K562 (cell line): ENCODE data around the gene CALU. TPM values are rescaled to one million over a fixed set of nuclear protein-coding genes. Genes with fewer than 3 reads are reported as not detected.

Experiments
- ATAC-seq: fragments of 200-7000 bp; cut with Tn5 transposase; 3 replicates; pipeline ENCODE4 v1.9.1; 2020; ENCODE audit warnings: moderate library complexity
- BruUV-seq: library from RNA; stranded (reverse); fragments of 400-500 nt; replicated peaks from 2 replicates; lab custom pipeline; 2021; lab: Mats Ljungman, UMichigan
- CTCF ChIA-PET: fragments of 300-600 bp; formaldehyde crosslinking; extraction: SDS; loops from one replicate; lab custom pipeline; 2021; ENCODE audit warnings: low intra/inter-chr PET ratio; lab: Yijun Ruan, JAX
- POLR2A ChIA-PET: fragments of 300-600, 350-650 bp; sonication (Branson Sonifier 250); formaldehyde crosslinking; extraction: SDS; loops from one replicate; lab custom pipeline; 2021; ENCODE audit warnings: antibody characterized with exemption, inconsistent platforms; lab: Yijun Ruan, JAX
- DNase-seq, 4 experiments: peaks; one replicate each; pipeline versions ENCODE4 v3.0.0 to v3.0.0-alpha.2; 2011 to 2018; ENCODE audit warnings: low spot score in 3 of 4, mixed read lengths in 3 of 4; ENCODE audit errors: extremely low read depth in 1 of 4
- FAIRE-seq: peaks from 2 replicates; lab custom pipeline; 2011; peaks lifted over from hg19 to GRCh38; lab: Jason Lieb, UNC
- H2AFZ ChIP-seq: 2 replicates; pipeline ENCODE4 v1.6.0; 2011; ENCODE audit warnings: low read depth, low read length, control low read depth, inconsistent platforms
- H3K27ac ChIP-seq: fragments of 200-600 bp; 3 replicates; pipeline ENCODE4 v1.8.0; 2011; ENCODE audit warnings: low read depth, mild to moderate bottlenecking, control low read depth, inconsistent platforms, low read length, moderate library complexity, mixed read lengths; ENCODE audit errors: extremely low read depth
- H3K27me3 ChIP-seq, 2 experiments: fragments of 300-600 bp in 1 of 2; 2 replicates in 1 of 2; 3 replicates in 1 of 2; pipeline versions ENCODE4 v1.6.0 to v1.8.0; 2011; ENCODE audit warnings: inconsistent platforms in 2 of 2, low read length in 2 of 2, mild to moderate bottlenecking in 1 of 2, mixed read lengths in 1 of 2, moderate library complexity in 1 of 2; ENCODE audit not compliant: control insufficient read depth in 2 of 2, insufficient read depth in 2 of 2
- H3K36me3 ChIP-seq: fragments of 300-600 bp; 3 replicates; pipeline ENCODE4 v1.8.0; 2011; ENCODE audit warnings: mild to moderate bottlenecking, low read length, inconsistent platforms; ENCODE audit not compliant: control insufficient read depth, insufficient read depth
- H3K4me1 ChIP-seq, 2 experiments: fragments of 200-600 bp in 1 of 2; replicated peaks in 1 of 2; 2 replicates in 1 of 2; 3 replicates in 1 of 2; pipeline versions ENCODE4 v1.5.1 to v1.8.0; 2011; ENCODE audit warnings: inconsistent platforms in 2 of 2, low read length in 2 of 2, mild to moderate bottlenecking in 1 of 2, mixed read lengths in 1 of 2, moderate library complexity in 1 of 2; ENCODE audit not compliant: control insufficient read depth in 2 of 2, insufficient read depth in 2 of 2
- H3K4me2 ChIP-seq: 2 replicates; pipeline ENCODE4 v1.6.1; 2011; ENCODE audit warnings: low read length, control low read depth, inconsistent platforms, mixed read lengths; ENCODE audit not compliant: insufficient read depth
- H3K4me3 ChIP-seq: fragments of 200-600 bp; sonication (generic), shearing (Covaris generic); 2 replicates; pipeline ENCODE4 v1.5.1; 2016; ENCODE audit warnings: control low read depth, inconsistent platforms
- H3K79me2 ChIP-seq: fragments of 200-600 bp; 3 replicates; pipeline ENCODE4 v1.8.0; 2011; ENCODE audit warnings: low read length, inconsistent platforms; ENCODE audit not compliant: control insufficient read depth, insufficient read depth
- H3K9ac ChIP-seq, 2 experiments: 2 replicates each; pipeline versions ENCODE4 v1.6.0 to v1.6.1; 2011; ENCODE audit warnings: low read depth in 2 of 2, low read length in 2 of 2, control low read depth in 1 of 2, inconsistent platforms in 1 of 2, mild to moderate bottlenecking in 1 of 2, mixed read lengths in 1 of 2; ENCODE audit not compliant: insufficient read depth in 1 of 2
- H3K9me1 ChIP-seq: one replicate; pipeline ENCODE4 v1.6.0; 2011; ENCODE audit warnings: inconsistent platforms, mild to moderate bottlenecking, low read length, moderate library complexity; ENCODE audit not compliant: control insufficient read depth, insufficient read depth
- H3K9me3 ChIP-seq: replicated peaks from 2 replicates; pipeline ENCODE4 v1.5.1; 2011; ENCODE audit warnings: low read depth, low read length, inconsistent platforms; ENCODE audit not compliant: control insufficient read depth, insufficient read depth
- H4K20me1 ChIP-seq: replicated peaks from 2 replicates; pipeline ENCODE4 v1.6.1; 2011; ENCODE audit warnings: low read length, inconsistent platforms, mixed read lengths; ENCODE audit not compliant: control insufficient read depth, insufficient read depth
- SIN3A ChIP-seq, 2 experiments: fragments of 150-350 bp in 1 of 2; IDR thresholded peaks; 2 replicates each; pipeline ENCODE4 v1.6.1; 2011 to 2016; ENCODE audit warnings: borderline replicate concordance in 2 of 2, low read depth in 2 of 2, low read length in 2 of 2, mild to moderate bottlenecking in 2 of 2, moderate library complexity in 2 of 2; ENCODE audit not compliant: control insufficient read depth in 1 of 2
- SPI1 ChIP-seq: IDR thresholded peaks from 2 replicates; pipeline ENCODE4 v1.6.1; 2011; ENCODE audit warnings: low read depth, low read length, control low read depth, borderline replicate concordance
- SRF ChIP-seq, 2 experiments: fragments of 250-450, 450-650 bp in 1 of 2; sonication (Bioruptor Pico) in 1 of 2; sonication (generic) in 1 of 2; formaldehyde crosslinking; IDR thresholded peaks; 2 replicates each; pipeline versions ENCODE4 v1.5.0 to v1.5.1; 2020 to 2022; ENCODE audit warnings: mild to moderate bottlenecking in 1 of 2, missing genetic modification reagents in 1 of 2
- TAF15 ChIP-seq: fragments of 200-400 bp; formaldehyde crosslinking; IDR thresholded peaks from 2 replicates; pipeline ENCODE4 v1.6.1; 2017; ENCODE audit warnings: mild to moderate bottlenecking, low read depth, low read length, moderate library complexity
- ZNF184 ChIP-seq: sonication (generic); formaldehyde crosslinking; IDR thresholded peaks from 2 replicates; pipeline ENCODE4 v1.5.0; 2020; ENCODE audit warnings: missing genetic modification reagents
- WGBS: fragments of 100-300 bp; shearing (Covaris generic); methylation state at CpG from one replicate; pipeline ENCODE4 v1.1.6; 2016; ENCODE audit warnings: low coverage, mixed read lengths; ENCODE audit not compliant: insufficient coverage; ENCODE audit errors: missing lambda C conversion rate; 5-methylcytosine and 5-hydroxymethylcytosine counted together
- in situ Hi-C: fragments of 300-500 bp; cut with MboI; formaldehyde crosslinking; loops from 4 replicates; pipeline ENCODE4 v1.15.0; 2018; ENCODE audit warnings: inconsistent platforms, mixed read lengths
- intact Hi-C: fragments of 100-400 bp; cut with micrococcal nuclease; formaldehyde crosslinking; loops from 2 replicates; pipeline ENCODE4 v1.14.2; 2022
- polyA plus RNA-seq, 8 experiments: library from polyadenylated mRNA; depleted of rRNA in 4 of 8; stranded (reverse) in 5 of 8; unstranded in 3 of 8; fragments of >200 nt; fragmentation: Nextera tagmentation in 2 of 8; fragmentation: Illumina TruSeq in 1 of 8; extraction: Ambion mirVana in 2 of 8; extraction: Trizol in 1 of 8; gene quantifications; 2 replicates each; pipeline versions ENCODE4 v1.2.1 to v1.2.3, GENCODE V29; 2011 to 2014; ENCODE audit warnings: inconsistent platforms in 1 of 8, missing spikeins in 1 of 8
- total RNA-seq, 7 experiments: library from RNA; depleted of rRNA in 6 of 7; stranded (reverse); fragments of >200 nt in 6 of 7; fragmentation: Illumina TruSeq in 2 of 7; extraction: Trizol in 2 of 7; gene quantifications; 2 replicates each; pipeline versions ENCODE4 v1.2.1 to v1.2.3, GENCODE V29; 2011 to 2021; ENCODE audit warnings: low replicate concordance in 1 of 7
- TF ChIP-seq, protein P1 (sequence below): fragments of 450-650 bp; IDR thresholded peaks from 2 replicates; pipeline ENCODE4 v1.6.1; 2016; ENCODE audit warnings: mild to moderate bottlenecking, moderate library complexity

Gene CALU
- total and polyA plus RNA-seq, 9 of the 15 experiments (the other 6 are each of a cell fraction or from before 2014, with no cell fraction given): 166 to 286 (median 215) TPM

DNA sequence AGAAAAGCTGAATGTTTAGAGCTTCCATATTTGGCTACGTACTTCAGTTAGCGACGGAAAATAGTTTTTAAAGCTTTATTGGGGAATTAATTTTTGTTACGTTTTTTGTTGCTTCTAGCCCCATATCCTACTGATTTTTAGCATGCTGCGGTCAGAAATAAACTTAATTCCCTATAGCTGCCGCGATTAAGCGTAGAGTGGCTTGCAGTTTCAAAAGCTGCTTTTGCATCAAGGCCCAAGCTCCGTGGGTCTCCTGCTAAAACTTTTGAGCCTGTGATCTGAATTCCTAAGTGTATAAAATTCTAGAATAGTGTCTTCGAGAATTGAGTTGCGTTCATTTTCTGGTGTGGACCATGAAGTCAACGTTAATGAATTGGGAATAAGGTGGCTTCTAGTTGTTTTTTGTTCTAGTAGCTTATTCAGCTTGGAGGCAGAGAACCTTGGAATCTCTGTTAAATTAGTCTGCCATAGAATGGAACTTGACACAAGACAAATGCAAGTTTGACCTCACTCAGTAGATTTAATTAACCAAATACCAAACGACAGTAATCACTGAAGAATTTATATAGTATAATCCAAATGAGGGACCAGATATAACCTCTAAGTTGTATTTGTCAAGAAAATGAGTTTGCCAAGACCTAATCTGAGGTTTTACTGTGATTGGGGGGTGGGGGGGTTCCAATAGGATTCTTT is 977 bp downstream of the CALU start:
- peaks cover 5% of the 10 kb centered on the region for H3K9me1 ChIP-seq
- H4K20me1 ChIP-seq: peaks cover 56% of the 10 kb centered on the region
- peak overlapping the region; percentile 97 to 98 for H3K9ac ChIP-seq
- H3K27ac ChIP-seq: peak overlapping the region; percentile 90
- DNase-seq (no peak), FAIRE-seq (no peak), ATAC-seq (no peak)
- H3K4me3 ChIP-seq: peak overlapping the region; percentile 86
- ChIA-PET CTCF (no interaction called here), POLR2A (interaction anchor here (0.6 to 10.5 kb wide), 29 partner anchors 8 to 415 kb away, joined by 3 to 242 read pairs (median 7); partner anchors contain the start of genes ATP6V1F, CCDC136, METTL2B and OPN1SW)
- in situ Hi-C loops: no loop called here
- H3K36me3 ChIP-seq: peaks cover 48% of the 10 kb centered on the region
- H3K4me1 ChIP-seq: peaks cover 19 to 56% of the 10 kb centered on the region in 2 experiments
- no peaks in the 10 kb centered on the region for H3K9me3 ChIP-seq
- peak overlapping the region; percentile 69; the same call in 1 of the 2 replicates for H2AFZ ChIP-seq
- no TSS peak for BruUV-seq
- intact Hi-C loops: loop anchor here (1.0 to 5.0 kb wide), 4 partner anchors 43 to 1287 kb away; partner anchors contain the start of gene ATP6V1F
- H3K79me2 ChIP-seq: peaks cover 68% of the 10 kb centered on the region
- under 1% methylated on average over 13 of the region's 13 CpGs for WGBS
- no peaks in the 10 kb centered on the region for H3K27me3 ChIP-seq
- peak overlapping the region; percentile 98 for H3K4me2 ChIP-seq
- 0 out of 4 replicates have a peak, but pooled peaks of 1 of the 2 experiments have one; percentile 13 for TF ChIP-seq SRF (CRISPR knock-in tag; IDR thresholded peaks at IDR 0.05)
- no peak for TF ChIP-seq TAF15
- no peak for TF ChIP-seq ZNF184 (CRISPR knock-in tag)
- TF ChIP-seq, protein P1, sequence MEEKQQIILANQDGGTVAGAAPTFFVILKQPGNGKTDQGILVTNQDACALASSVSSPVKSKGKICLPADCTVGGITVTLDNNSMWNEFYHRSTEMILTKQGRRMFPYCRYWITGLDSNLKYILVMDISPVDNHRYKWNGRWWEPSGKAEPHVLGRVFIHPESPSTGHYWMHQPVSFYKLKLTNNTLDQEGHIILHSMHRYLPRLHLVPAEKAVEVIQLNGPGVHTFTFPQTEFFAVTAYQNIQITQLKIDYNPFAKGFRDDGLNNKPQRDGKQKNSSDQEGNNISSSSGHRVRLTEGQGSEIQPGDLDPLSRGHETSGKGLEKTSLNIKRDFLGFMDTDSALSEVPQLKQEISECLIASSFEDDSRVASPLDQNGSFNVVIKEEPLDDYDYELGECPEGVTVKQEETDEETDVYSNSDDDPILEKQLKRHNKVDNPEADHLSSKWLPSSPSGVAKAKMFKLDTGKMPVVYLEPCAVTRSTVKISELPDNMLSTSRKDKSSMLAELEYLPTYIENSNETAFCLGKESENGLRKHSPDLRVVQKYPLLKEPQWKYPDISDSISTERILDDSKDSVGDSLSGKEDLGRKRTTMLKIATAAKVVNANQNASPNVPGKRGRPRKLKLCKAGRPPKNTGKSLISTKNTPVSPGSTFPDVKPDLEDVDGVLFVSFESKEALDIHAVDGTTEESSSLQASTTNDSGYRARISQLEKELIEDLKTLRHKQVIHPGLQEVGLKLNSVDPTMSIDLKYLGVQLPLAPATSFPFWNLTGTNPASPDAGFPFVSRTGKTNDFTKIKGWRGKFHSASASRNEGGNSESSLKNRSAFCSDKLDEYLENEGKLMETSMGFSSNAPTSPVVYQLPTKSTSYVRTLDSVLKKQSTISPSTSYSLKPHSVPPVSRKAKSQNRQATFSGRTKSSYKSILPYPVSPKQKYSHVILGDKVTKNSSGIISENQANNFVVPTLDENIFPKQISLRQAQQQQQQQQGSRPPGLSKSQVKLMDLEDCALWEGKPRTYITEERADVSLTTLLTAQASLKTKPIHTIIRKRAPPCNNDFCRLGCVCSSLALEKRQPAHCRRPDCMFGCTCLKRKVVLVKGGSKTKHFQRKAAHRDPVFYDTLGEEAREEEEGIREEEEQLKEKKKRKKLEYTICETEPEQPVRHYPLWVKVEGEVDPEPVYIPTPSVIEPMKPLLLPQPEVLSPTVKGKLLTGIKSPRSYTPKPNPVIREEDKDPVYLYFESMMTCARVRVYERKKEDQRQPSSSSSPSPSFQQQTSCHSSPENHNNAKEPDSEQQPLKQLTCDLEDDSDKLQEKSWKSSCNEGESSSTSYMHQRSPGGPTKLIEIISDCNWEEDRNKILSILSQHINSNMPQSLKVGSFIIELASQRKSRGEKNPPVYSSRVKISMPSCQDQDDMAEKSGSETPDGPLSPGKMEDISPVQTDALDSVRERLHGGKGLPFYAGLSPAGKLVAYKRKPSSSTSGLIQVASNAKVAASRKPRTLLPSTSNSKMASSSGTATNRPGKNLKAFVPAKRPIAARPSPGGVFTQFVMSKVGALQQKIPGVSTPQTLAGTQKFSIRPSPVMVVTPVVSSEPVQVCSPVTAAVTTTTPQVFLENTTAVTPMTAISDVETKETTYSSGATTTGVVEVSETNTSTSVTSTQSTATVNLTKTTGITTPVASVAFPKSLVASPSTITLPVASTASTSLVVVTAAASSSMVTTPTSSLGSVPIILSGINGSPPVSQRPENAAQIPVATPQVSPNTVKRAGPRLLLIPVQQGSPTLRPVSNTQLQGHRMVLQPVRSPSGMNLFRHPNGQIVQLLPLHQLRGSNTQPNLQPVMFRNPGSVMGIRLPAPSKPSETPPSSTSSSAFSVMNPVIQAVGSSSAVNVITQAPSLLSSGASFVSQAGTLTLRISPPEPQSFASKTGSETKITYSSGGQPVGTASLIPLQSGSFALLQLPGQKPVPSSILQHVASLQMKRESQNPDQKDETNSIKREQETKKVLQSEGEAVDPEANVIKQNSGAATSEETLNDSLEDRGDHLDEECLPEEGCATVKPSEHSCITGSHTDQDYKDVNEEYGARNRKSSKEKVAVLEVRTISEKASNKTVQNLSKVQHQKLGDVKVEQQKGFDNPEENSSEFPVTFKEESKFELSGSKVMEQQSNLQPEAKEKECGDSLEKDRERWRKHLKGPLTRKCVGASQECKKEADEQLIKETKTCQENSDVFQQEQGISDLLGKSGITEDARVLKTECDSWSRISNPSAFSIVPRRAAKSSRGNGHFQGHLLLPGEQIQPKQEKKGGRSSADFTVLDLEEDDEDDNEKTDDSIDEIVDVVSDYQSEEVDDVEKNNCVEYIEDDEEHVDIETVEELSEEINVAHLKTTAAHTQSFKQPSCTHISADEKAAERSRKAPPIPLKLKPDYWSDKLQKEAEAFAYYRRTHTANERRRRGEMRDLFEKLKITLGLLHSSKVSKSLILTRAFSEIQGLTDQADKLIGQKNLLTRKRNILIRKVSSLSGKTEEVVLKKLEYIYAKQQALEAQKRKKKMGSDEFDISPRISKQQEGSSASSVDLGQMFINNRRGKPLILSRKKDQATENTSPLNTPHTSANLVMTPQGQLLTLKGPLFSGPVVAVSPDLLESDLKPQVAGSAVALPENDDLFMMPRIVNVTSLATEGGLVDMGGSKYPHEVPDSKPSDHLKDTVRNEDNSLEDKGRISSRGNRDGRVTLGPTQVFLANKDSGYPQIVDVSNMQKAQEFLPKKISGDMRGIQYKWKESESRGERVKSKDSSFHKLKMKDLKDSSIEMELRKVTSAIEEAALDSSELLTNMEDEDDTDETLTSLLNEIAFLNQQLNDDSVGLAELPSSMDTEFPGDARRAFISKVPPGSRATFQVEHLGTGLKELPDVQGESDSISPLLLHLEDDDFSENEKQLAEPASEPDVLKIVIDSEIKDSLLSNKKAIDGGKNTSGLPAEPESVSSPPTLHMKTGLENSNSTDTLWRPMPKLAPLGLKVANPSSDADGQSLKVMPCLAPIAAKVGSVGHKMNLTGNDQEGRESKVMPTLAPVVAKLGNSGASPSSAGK: no peak
- TF ChIP-seq SPI1: no peak
- peak in 1 of 2 experiments; percentile 12; a peak in 1 of 4 replicates for TF ChIP-seq SIN3A (IDR thresholded peaks at IDR 0.05; ENCODE audit: borderline replicate concordance in 2 of 2, control insufficient read depth in 1 of 2, low read depth in 2 of 2, low read length in 2 of 2)
